DND-41 (cell line): ENCODE data around the gene RPUSD3.

Experiments
- ATAC-seq: fragments of 200-7000 bp; cut with Tn5 transposase; 3 replicates; pipeline ENCODE4 v1.9.1; 2021; ENCODE audit warnings: low read depth; ENCODE audit not compliant: insufficient read depth
- DNase-seq: peaks from one replicate; pipeline ENCODE4 v3.0.0-alpha.2; 2020
- H2AFZ ChIP-seq: 2 replicates; pipeline ENCODE4 v1.6.0; 2012; ENCODE audit warnings: low read depth, low read length
- H3K27ac ChIP-seq: 2 replicates; pipeline ENCODE4 v1.5.1; 2012; ENCODE audit warnings: low read length, inconsistent platforms
- H3K27me3 ChIP-seq: fragments of 200-600 bp; sonication (generic); 2 replicates; pipeline ENCODE4 v1.6.0; 2012; ENCODE audit warnings: low read length, mild to moderate bottlenecking, inconsistent platforms; ENCODE audit not compliant: insufficient read depth, poor library complexity
- H3K36me3 ChIP-seq: 2 replicates; pipeline ENCODE4 v1.5.1; 2012; ENCODE audit warnings: low read length, inconsistent platforms; ENCODE audit not compliant: insufficient read depth
- H3K4me1 ChIP-seq: 2 replicates; pipeline ENCODE4 v1.5.1; 2012; ENCODE audit warnings: mild to moderate bottlenecking, low read length; ENCODE audit not compliant: insufficient read depth
- H3K4me2 ChIP-seq: 2 replicates; pipeline ENCODE4 v1.6.0; 2012; ENCODE audit warnings: mild to moderate bottlenecking, moderate library complexity, low read length, inconsistent platforms; ENCODE audit not compliant: insufficient read depth
- H3K4me3 ChIP-seq, 2 experiments: fragments of 200-600 bp in 1 of 2; shearing (Covaris generic) in 1 of 2; 2 replicates each; pipeline ENCODE4 v1.5.1; 2012 to 2016; ENCODE audit warnings: inconsistent platforms in 2 of 2, low read length in 2 of 2, mild to moderate bottlenecking in 2 of 2, low read depth in 1 of 2, moderate library complexity in 1 of 2
- H3K79me2 ChIP-seq: 2 replicates; pipeline ENCODE4 v1.6.0; 2012; ENCODE audit warnings: low read length, inconsistent platforms; ENCODE audit not compliant: insufficient read depth
- H3K9ac ChIP-seq: 2 replicates; pipeline ENCODE4 v1.6.0; 2012; ENCODE audit warnings: low read depth, mild to moderate bottlenecking, inconsistent platforms, low read length, moderate library complexity
- H3K9me3 ChIP-seq: 2 replicates; pipeline ENCODE4 v1.5.1; 2012; ENCODE audit warnings: low read length, moderate library complexity, mild to moderate bottlenecking, inconsistent platforms; ENCODE audit not compliant: insufficient read depth, severe bottlenecking
- H4K20me1 ChIP-seq: 2 replicates; pipeline ENCODE4 v1.6.0; 2012; ENCODE audit warnings: low read length; ENCODE audit not compliant: insufficient read depth
- EZH2 ChIP-seq: IDR thresholded peaks from 3 replicates; pipeline ENCODE4 v1.6.1; 2012; ENCODE audit warnings: borderline replicate concordance, low read depth, mild to moderate bottlenecking, moderate library complexity, low read length, inconsistent platforms; ENCODE audit not compliant: severe bottlenecking
- TF ChIP-seq, protein P1 (sequence below): IDR thresholded peaks from 2 replicates; pipeline ENCODE4 v1.5.1; 2012; ENCODE audit warnings: borderline replicate concordance, low read length, moderate library complexity, mild to moderate bottlenecking; ENCODE audit not compliant: poor library complexity, severe bottlenecking; ENCODE audit errors: extremely low read depth

Gene RPUSD3

GRCh38 chr3:9825451-9826040 is 18.3 kb downstream of the RPUSD3 start:
- no peak overlapping the region for H3K27ac ChIP-seq
- H3K4me2 ChIP-seq = no peak overlapping the region
- ATAC-seq (no peak), DNase-seq (no peak)
- 0 out of 2 replicates have a peak, but pooled peaks cover 4% of the 10 kb centered on the region for H4K20me1 ChIP-seq
- no peak overlapping the region for H3K9ac ChIP-seq
- no peaks in the 10 kb centered on the region for H3K79me2 ChIP-seq
- no peaks in the 10 kb centered on the region for H3K9me3 ChIP-seq
- H3K4me1 ChIP-seq = no peaks in the 10 kb centered on the region
- H3K4me3 ChIP-seq = no peak overlapping the region
- TF ChIP-seq, protein P1, sequence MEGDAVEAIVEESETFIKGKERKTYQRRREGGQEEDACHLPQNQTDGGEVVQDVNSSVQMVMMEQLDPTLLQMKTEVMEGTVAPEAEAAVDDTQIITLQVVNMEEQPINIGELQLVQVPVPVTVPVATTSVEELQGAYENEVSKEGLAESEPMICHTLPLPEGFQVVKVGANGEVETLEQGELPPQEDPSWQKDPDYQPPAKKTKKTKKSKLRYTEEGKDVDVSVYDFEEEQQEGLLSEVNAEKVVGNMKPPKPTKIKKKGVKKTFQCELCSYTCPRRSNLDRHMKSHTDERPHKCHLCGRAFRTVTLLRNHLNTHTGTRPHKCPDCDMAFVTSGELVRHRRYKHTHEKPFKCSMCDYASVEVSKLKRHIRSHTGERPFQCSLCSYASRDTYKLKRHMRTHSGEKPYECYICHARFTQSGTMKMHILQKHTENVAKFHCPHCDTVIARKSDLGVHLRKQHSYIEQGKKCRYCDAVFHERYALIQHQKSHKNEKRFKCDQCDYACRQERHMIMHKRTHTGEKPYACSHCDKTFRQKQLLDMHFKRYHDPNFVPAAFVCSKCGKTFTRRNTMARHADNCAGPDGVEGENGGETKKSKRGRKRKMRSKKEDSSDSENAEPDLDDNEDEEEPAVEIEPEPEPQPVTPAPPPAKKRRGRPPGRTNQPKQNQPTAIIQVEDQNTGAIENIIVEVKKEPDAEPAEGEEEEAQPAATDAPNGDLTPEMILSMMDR = no peak
- no peak for TF ChIP-seq EZH2
- H2AFZ ChIP-seq = no peak overlapping the region
- peaks cover 40% of the 10 kb centered on the region for H3K36me3 ChIP-seq
- H3K27me3 ChIP-seq = no peaks in the 10 kb centered on the region

DNA sequence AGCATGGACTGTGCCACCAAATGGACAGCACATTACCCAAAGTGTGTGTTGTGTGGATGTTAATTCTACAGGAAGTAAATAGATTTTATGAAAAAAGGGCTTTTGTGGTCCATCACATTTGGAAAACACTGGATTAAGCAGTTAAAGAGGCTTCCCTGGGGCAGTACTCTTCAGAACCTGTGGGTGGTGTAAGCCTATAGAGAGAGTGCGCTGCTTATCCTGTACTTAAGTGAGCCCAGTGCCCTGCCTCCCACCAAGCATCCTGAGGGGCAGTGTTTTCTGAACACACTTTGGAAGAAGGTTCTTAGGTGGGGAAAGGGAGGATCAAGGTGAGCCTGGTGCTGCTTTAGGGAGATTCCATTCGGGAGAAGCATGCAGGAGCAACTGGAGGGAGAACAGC is 22.9 kb downstream of the RPUSD3 start:
- Histone ChIP-seq H3K9me3 (no peaks in the 10 kb centered on the region), H3K4me1 (no peaks in the 10 kb centered on the region), H3K79me2 (no peaks in the 10 kb centered on the region), H2AFZ (no peak overlapping the region), H3K27me3 (no peaks in the 10 kb centered on the region), H3K36me3 (peaks cover 42% of the 10 kb centered on the region), H4K20me1 (no peaks in the 10 kb centered on the region), H3K27ac (no peak overlapping the region), H3K9ac (no peak overlapping the region), H3K4me2 (no peak overlapping the region), H3K4me3 (no peak overlapping the region)
- TF ChIP-seq, protein P1 = peak; percentile 40
- no peak for TF ChIP-seq EZH2
- peak; percentile 63 for ATAC-seq
- DNase-seq = no peak

DNA sequence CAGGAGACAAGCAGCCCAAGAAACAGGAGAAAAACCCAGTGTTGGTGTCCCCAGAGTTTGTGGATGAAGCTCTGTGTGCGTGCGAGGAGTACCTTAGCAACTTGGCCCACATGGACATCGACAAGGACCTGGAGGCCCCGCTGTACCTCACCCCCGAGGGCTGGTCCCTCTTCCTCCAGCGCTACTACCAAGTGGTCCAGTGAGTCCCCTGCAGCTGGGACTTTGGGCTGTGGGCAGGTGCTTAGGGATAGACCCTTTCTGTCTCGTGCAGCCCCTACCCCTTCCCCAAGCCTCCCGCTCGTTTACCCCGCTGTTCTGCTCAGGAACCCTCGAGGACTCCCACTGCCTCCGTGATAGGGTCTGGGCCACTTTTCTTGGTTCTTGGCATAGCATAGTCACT is 23.3 kb downstream of the RPUSD3 start:
- Histone ChIP-seq H3K4me2 (no peak overlapping the region), H3K36me3 (peaks cover 42% of the 10 kb centered on the region), H3K9me3 (no peaks in the 10 kb centered on the region), H2AFZ (no peak overlapping the region), H4K20me1 (no peaks in the 10 kb centered on the region), H3K27me3 (no peaks in the 10 kb centered on the region), H3K27ac (no peak overlapping the region), H3K4me1 (no peaks in the 10 kb centered on the region), H3K79me2 (no peaks in the 10 kb centered on the region), H3K9ac (no peak overlapping the region), H3K4me3 (no peak overlapping the region)
- no peak for TF ChIP-seq EZH2
- TF ChIP-seq, protein P1 = no peak
- DNase-seq = no peak
- ATAC-seq = no peak
